HG03439 (cell line): ENCODE data around the gene CDKAL1.
"Not testable (repeated sequence)": the region's sequence is repeated elsewhere in the genome, so short reads cannot be mapped to it uniquely, and the experiment has no call there.

Experiments
- ATAC-seq: cut with Tn5 transposase; IDR thresholded peaks from one replicate; pipeline ENCODE4 v1.9.1; 2021; ENCODE audit warnings: mild to moderate bottlenecking, moderate library complexity; ENCODE audit not compliant: unreplicated experiment

Gene CDKAL1

DNA sequence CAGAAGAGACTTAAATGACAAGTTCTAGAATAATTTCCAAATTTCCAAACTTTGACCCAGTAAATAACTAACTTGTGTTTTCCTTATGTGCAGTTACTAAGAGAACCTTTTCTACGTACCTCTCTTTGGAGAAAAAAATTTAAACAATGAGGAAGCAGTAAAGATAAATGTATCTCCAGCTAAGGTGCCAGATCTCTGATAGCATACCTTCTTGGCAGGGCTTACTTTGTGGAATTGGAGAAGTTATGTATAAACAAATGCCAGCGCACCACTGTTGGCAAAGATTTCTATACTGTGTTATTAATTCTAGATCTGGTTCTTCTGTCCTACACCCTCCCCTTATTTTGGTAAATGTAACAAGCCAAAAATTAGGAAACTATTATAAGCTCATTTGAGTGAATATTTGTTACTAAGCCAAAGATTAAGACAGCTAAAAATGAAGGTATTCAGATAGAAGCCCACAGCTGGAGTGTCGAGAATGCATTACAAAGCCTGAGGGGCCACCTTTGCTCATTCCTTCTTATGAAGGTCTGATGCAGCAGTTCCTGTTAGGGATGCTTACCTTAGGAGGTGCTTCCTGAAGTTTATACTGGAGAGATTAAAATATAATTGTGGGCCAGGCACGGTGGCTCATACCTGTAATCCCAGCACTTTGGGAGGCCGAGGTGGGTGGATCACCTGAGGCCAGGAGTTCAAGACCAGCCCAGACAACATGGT is 686.2 kb downstream of the CDKAL1 start:
- ATAC-seq = no peak

GRCh38 chr6:21222656-21223055 is 688.4 kb downstream of the CDKAL1 start:
- no peak for ATAC-seq

DNA sequence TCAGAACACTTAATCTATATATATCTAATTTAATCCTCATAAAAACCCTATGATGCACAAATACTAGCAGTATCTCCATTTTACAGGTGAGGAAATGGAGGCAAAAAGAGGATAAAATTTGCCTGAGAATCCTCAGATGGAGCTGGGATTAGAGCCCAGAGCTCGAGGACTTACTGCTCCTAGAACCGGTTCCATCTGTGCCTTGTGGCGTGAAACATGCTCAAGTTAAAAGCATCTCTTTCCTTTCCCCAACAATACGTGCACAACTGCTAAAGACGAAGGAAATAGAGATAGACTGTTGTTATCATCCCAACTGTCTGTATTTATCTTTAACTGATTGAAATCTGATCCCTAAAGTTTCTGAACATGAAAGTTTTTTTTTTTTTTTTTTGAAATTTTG is 691.7 kb downstream of the CDKAL1 start:
- no peak for ATAC-seq

- no peak for ATAC-seq
Measured at GRCh38 chr6:21227486-21227885, 693.2 kb downstream of the CDKAL1 start.

GRCh38 chr6:21228411-21228810 is 694.2 kb downstream of the CDKAL1 start:
- ATAC-seq = no peak

DNA sequence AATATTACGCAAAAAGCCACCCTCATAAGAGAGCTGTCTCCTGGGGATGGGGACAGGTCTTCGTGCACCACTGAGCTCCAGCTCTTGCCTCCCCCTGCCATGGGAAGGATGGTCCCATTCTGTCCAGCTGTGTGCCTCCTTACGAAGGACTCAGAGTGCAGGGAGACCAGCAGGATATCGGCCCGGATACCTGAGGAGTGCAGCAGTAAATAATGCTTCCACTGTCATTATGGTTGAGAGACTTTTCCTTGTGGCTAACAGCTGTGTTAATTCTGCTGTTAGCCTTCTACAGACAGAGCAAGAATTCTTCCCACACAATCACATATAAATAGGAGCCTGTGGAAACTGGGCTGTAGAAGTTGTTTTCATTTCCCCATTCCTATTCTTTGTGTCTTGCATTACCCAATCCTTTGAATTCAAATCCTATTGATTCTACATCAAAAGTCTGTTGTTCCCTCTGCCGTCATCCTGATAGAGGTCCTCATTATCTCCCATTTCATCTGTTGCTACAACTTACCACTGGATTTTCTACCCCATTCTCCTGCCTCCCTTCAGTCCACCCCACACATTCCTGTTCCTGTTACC is 694.7 kb downstream of the CDKAL1 start:
- no peak for ATAC-seq

DNA sequence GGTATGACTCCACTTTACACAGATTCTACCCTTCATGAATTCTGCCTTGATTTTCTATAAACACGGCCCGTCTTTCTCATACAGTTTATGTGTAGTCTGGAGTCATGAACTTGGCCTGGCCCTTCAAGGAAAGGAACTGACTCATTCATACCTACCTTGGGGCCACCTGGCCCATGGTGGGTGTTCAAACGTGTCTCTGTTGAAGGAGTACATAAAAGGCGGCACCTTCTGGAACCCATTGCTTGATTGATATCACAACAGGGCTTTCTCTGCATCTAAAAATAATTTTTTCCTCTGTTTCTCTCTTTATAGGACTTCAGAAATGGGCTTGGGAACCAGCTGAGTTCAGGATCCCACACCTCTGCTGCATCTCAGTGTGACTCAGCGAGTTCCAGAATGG is 696.3 kb downstream of the CDKAL1 start:
- ATAC-seq = no peak

- ATAC-seq = no peak
Measured at GRCh38 chr6:21235162-21235561, 700.9 kb downstream of the CDKAL1 start.

GRCh38 chr6:21238208-21238607 is 704.0 kb downstream of the CDKAL1 start:
- no peak for ATAC-seq

- no peak for ATAC-seq
Measured at GRCh38 chr6:21240709-21241108, 706.5 kb downstream of the CDKAL1 start.

GRCh38 chr6:21241231-21242130 is 707.2 kb downstream of the CDKAL1 start:
- no peak for ATAC-seq

- no peak for ATAC-seq
Measured at GRCh38 chr6:21244897-21245470, 710.7 kb downstream of the CDKAL1 start.

DNA sequence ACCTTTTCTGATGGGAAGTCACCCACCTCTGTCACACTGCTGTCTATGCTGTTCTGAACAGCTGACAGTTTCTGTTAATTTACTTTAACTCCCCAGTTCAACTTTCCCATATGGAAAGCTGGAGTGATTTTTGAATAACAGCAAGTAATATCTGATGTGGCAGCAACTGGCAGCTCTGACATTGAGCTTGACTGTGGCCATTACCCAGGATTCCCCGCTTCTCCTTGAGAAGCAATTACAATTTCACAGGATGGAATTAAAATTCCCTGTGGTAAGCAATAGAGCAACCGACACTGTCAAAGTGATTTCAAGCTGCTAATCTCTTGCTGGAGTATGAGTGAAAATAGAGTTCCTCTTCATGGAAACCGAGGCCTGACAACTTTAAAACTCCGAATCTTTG is 711.2 kb downstream of the CDKAL1 start:
- no peak for ATAC-seq

DNA sequence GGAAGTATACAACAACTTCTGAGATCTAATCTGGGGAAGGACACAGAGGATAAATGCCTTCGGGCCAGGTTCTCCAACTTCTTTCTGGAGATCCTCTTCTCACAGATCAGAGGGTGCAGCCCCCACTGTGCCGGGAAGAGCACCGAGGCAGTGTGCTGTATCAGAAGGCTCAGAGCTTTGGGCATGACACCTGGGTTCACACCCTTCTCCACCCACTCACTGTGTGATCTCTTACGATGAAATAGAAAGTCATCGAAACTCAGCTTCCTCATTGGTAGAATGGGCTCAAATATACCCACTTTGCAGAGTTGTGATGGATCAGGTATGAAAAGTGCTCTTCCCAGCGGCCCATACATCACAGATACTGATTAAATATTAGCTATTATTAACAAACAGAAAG is 711.8 kb downstream of the CDKAL1 start:
- no peak for ATAC-seq

- not testable (repeated sequence) for ATAC-seq
Measured at GRCh38 chr6:21254460-21254859, 720.2 kb downstream of the CDKAL1 start.

DNA sequence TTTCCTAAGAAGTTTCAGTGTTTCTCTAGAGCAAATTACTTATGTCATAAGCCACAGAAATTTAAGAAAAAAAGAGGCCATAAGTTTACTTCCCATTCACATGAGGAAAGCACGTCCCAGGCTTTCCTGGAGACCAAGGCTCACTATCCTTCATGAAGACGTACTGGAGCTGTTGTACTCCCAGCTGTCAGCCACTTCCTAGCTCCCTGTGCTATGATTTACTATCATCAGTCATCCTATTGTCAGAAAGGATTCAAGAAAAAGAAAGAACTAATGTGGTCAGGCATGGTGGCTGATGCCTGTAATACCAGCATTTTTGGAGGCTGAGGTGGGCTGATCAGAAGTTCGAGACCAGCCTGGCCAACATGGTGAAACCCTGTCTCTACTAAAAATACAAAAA is 721.9 kb downstream of the CDKAL1 start:
- ATAC-seq = no peak

- no peak for ATAC-seq
Measured at GRCh38 chr6:21257125-21257524, 722.9 kb downstream of the CDKAL1 start.

- no peak for ATAC-seq
Measured at GRCh38 chr6:21258665-21259064, 724.4 kb downstream of the CDKAL1 start.

- no peak for ATAC-seq
Measured at GRCh38 chr6:21259660-21260059, 725.4 kb downstream of the CDKAL1 start.

DNA sequence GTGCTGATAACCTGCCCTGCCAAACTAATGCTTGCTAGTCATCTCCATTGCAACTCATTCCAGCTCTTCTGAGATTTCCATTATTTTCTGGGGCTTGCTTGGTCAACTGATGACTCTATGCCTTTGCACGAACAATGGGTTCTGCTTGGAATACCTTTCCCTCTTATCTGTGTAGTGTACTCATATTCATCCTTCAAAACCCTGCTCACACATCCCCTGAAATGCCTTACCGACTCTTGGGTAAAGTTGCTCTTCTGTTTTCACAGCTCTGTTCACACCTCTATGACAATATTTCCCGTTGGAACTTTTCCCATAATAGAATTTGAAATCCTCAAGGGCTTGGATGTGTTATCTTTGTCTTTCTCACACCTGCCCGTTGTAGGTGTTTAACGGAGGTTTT is 728.2 kb downstream of the CDKAL1 start:
- no peak for ATAC-seq

DNA sequence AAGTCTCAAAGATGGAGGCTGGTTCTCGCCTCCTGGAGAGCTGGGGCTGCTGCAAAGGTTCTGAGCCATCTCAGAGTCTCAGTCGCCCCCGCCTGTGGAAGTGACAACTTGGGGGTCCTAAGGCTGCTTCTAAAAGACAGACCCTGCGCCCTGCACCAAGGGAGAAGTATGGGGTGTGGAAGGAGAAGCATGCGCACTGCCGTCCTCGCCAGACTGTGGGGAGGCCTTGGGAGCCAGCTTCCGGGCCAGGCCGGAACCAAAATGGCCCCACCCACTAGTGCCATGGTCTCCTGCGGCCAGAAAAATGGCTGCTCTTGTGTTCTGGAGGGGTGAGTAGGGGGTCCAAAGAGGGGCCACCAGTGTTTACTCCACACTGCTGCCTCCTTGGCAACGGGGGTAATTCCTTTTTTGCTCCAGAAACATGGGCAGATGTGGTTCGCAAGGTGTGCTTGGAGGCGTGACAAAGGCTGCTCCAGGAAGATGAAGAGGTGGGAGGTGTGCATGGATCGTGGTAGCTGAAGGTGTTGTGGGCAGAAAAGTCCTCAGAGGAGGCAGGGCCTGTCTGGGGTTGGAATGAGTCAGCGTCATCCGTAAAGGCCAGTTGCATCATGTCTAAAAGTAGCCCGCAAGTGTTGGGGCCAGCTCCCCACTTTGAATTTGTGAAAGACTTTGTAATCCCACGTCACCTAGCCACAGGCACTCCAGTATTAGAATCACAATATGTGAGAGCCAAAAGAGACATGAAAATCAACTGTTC is 729.5 kb downstream of the CDKAL1 start:
- ATAC-seq = peak; percentile 76
